Uterus (tissue), 2 donors: Measurements from ENCODE around the gene KCNMA1.

Experiments used
- CTCF ChIP-seq, 4 experiments: fragments of 200-600 bp in 2 of 4; fragments of 450-650 bp in 2 of 4; sonication (generic) in 2 of 4; IDR thresholded peaks; one replicate each; pipeline ENCODE4 v1.5.1; 2016 to 2019; ENCODE audit warnings: antibody characterized with exemption in 4 of 4, mild to moderate bottlenecking in 2 of 4, moderate library complexity in 1 of 4
- POLR2A ChIP-seq, 2 donors: fragments of 450-650 bp; IDR thresholded peaks; one replicate each; pipeline ENCODE4 v1.6.1; 2016; ENCODE audit warnings: antibody characterized with exemption in 2 of 2, mild to moderate bottlenecking in 1 of 2, moderate library complexity in 1 of 2

- TF ChIP-seq CTCF (IDR thresholded peaks at IDR 0.05) (no peak), POLR2A (IDR thresholded peaks at IDR 0.05) (no peak)
These were observed 250.8 kb downstream of the KCNMA1 start for GRCh38 chr10:77386838-77387237.
